ENCODE results near the gene STAP1.
A peak's percentile ranks its signal among the peaks of the same experiment; 100 is the strongest.
"Not testable (repeated sequence)": the region's sequence is repeated elsewhere in the genome, so short reads cannot be mapped to it uniquely, and the experiment has no call there.

The STAP1 gene, protein sequence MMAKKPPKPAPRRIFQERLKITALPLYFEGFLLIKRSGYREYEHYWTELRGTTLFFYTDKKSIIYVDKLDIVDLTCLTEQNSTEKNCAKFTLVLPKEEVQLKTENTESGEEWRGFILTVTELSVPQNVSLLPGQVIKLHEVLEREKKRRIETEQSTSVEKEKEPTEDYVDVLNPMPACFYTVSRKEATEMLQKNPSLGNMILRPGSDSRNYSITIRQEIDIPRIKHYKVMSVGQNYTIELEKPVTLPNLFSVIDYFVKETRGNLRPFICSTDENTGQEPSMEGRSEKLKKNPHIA

DNA sequence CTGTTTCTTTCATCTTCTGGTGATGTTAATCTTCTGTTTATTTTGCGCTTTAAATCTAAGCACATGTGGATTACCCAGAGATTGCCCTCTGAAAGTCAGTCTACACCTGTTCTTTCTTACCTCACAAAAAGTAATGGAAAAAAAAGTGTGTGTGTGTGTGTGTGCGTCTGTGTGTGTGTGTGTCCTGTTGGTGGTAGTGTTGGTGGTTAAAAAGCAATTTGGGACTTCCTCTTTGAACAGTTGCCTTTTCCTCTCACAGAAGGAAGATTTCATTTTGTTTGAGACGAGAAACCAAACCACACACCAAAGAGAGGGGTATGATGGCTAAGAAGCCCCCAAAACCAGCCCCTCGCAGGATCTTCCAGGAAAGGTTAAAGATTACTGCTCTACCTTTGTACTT, at the start of gene STAP1:
Gene STAP1, plus strand, starts transcription at position 235 of the 400 bp plus-strand sequence. Its CDS starts 83 bp downstream, at position 318.
- no peak for FAIRE-seq

DNA sequence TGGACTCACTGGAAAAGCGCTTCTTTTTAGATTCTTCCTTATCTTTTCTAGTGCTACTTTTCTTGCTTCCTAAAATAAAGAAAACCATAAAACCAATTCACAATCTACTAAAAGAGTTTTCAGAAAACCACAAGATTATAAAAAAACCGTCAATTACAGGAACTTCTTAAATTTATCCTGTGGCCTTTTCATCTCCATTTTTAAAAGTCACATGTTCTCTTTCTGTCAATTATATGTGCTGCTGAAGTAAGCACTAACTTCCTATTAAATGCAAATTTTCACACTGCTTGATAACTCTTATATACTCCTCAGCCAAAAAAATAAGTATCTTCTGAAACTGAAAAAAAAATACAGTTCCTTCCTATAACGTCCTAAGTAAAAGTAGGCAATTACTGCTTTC, 46.0 kb upstream of the STAP1 start:
- FAIRE-seq = no peak

DNA sequence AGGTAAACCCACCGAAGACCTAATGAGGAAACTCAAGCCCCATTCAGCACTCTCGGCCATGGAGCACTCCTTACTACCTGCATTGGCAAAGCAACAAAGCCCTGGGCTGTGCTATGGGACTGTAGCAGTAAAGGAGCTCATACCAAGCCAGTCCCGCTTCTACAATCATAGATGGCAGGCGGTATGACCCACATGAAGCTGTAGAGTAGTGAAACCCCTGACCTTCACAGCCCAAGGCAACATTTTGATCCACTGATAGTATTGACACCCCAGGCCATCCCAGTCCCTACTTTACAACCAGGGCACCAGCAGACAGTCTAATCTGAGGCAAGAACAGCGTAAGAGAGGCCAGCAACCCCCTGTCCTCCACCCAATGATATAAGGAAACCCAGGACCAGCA, 38.4 kb upstream of the STAP1 start:
- FAIRE-seq = no peak

DNA sequence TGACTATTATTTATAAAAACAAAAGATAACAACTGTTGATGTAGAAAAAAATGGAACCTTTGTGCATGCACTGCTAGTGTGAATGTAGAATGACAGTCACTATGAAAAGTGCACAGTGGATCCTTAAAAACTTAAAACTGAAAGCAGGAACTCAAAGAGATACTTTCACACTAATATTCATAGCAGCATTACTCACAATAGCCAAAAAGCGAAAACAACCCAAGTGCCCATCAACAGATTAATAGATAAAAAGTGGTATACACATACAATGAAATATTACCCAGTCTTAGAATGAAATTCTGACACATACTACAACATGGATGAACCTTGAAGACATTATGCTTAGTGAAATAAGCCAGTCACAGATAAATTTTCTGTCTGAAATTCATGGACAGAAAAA, 37.0 kb upstream of the STAP1 start:
- no peak for FAIRE-seq

DNA sequence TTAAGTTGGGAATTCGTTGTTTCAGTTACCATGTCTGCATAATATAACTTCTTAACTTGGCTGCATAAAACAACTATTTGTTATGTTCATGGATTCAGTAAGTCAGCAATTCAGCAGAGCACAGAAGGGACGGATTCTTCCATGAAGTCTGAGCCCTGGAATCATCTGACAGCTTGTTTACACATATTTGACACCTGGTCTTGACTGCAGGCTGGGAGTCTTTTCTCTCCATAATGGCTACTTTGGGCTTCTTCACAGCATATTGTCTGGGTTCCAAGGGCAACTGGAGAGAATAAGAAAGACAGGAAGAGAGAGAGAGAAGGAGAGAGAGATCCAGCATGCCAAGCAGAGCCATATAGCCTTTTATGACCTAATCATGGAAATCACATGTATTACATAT, 36.3 kb upstream of the STAP1 start:
- no peak for FAIRE-seq

DNA sequence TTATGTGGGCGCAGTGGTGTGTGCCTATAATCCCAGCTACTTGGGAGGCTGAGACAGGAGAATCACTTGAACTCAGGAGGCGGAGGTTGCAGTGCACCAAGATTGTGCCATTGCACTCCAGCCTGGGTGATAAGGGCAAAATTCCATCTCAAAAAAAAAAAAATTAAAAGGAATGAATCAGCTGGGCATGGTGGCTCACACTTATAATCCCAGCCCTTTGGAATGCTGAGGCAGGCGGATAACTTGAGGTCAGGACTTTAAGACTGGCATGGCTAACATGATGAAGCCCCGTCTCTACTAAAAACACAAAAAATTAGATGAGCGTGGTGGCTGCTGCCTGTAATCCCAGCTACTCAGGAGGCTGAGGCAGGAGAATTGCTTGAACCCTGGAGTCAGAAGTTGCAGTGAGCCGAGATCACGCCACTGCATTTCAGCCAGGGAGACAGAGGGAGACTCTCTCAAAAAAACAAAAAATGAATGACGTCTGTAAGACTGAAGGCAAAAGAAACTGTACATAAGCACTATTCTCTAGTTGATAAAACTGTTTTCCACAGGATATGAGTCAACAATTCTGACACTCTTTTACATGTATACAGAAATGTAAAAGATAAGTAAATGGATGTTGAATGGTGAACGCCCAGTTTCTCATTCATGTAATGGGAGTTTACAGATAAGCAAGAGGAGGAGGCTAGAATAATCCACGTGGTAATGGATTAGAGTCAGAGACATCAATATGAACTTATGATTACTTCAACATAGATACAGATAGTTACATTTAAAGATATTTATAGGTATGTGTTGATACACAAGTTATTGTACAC, 35.5 kb upstream of the STAP1 start:
- no peak for FAIRE-seq

DNA sequence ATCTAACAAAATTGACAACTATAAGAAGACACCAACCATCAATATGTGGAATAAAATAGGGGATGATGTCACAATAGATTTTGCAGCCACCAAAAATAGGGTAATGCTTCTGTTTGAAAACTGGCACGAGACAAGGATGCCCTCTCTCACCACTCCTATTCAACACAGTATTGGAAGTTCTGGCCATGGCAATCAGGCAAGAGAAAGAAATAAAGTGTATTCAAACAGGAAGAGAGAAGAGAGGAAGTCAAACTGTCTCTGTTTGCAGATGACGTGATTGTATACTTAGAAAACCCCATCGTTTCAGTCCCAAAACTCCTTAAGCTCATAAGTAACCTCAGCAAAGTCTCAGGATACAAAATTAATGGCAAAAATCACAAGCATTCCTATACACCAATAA, 34.4 kb upstream of the STAP1 start:
- not testable (repeated sequence) for FAIRE-seq

DNA sequence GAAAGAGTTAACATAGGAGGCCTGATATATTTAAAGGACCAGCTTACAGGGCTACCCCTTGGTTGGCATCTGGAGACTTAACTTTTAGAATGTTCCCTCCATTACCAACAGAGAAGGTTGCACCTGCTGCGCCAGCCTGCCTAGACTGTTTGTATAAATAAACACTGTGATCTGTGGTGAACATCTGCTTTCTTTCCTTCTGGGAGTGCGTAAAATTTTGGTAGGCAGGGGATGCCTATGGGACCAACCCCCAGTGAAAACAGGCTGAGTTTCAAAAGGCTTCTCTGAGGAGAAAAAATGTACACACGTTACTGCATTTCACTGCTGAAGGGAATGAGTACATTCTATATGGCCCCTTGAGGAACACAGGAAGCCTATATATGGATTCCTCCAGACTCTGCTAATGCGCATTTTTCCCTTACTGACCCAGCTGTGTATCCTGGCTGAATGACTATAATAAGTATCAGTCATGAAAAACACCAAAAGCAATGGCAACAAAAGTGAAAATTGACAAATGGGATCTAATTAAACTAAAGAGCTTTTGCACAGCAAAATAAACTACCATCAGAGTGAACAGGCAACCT, 27.1 kb upstream of the STAP1 start:
- FAIRE-seq = no peak

DNA sequence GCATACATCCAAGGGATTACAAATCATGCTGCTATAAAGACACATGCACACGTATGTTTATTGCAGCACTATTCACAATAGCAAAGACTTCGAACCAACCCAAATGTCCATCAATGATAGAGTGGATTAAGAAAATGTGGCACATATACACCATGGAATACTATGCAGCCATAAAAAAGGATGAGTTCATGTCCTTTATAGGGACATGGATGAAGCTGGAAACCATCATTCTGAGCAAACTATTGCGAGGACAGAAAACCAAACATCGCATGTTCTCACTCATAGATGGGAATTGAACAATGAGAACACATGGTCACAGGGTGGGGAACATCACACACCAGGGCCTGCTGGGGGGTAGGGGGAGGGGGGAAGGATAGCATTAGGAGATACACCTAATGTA, 26.1 kb upstream of the STAP1 start:
- FAIRE-seq = not testable (repeated sequence)

DNA sequence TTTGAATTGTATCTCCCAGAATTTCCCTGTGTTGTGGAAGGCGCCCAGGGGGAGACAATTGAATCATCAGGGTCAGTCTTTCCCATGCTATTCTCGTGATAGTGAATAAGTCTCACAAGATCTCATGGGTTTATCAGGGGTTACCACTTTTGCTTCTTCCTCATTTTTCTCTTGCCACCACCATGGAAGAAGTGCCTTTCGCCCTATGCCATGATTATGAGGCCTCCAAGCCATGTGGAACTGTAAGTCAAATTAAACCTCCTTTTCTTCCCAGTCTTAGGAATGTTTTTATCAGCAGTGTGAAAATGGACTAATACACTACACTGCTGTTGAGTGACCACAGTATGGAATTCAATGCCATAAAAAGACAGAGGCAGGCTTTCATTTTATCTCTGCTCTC, 25.4 kb upstream of the STAP1 start:
- no peak for FAIRE-seq

DNA sequence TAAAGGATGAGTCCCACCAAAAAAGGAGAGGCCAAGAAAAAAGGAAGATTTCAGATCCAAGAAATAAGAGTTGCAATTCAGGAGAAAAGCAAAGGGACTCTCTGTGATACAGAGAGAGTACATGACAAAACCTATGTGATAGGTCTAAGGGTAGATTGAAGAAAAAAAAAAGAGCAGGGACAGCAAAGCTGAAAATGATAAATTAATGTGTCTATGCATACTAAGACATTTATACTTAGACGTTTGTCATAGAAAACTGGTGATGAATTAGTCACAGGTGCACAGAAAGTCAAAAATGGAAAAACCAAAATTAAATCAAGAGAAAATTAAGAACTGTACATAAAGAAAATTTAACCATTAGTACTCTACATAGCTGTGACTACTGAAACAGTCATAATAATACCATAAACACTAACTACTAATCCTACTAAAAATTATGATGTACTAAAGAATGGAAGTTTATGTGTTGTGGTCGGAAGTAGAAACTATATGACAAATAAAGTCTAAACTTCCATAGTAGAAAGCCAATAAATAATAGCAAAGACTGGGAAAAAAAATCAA, 23.2 kb upstream of the STAP1 start:
- FAIRE-seq = no peak

DNA sequence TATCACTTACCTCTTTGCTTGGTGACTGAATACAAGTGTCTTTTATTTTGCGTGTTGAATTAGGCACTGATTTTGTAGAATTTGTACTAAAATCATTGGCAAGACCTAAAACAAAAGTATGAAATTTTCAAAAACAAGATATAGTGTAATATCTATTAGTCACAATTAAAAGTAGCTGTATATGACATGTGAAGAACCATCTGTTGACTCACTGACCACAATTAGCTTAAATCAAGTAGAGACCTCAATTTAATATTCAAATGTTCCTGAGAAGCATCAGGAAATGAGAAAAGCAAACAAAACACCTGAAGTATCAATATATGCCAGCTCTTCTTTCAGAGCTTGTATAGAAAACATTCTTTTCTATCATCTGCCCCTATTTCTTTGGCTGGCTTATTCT, 18.7 kb upstream of the STAP1 start:
- no peak for FAIRE-seq

DNA sequence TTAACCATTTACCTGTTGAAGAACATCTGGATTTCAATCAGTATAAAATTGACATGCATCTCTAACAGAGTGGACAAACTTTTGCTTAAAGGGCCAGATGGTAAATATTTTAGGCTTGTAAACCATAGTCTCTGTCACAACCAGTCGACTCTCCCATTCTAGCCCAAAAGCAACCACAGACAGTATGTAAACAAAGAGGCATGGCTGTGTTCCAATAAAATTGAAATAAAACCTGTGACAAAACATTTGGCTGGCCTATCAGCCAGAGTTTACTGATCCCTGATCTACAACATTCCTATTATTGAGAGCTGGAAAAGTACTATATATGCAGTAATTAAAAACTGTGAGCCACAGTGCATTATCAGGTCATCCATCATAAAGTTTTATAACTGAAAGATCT, 16.5 kb upstream of the STAP1 start:
- no peak for FAIRE-seq

DNA sequence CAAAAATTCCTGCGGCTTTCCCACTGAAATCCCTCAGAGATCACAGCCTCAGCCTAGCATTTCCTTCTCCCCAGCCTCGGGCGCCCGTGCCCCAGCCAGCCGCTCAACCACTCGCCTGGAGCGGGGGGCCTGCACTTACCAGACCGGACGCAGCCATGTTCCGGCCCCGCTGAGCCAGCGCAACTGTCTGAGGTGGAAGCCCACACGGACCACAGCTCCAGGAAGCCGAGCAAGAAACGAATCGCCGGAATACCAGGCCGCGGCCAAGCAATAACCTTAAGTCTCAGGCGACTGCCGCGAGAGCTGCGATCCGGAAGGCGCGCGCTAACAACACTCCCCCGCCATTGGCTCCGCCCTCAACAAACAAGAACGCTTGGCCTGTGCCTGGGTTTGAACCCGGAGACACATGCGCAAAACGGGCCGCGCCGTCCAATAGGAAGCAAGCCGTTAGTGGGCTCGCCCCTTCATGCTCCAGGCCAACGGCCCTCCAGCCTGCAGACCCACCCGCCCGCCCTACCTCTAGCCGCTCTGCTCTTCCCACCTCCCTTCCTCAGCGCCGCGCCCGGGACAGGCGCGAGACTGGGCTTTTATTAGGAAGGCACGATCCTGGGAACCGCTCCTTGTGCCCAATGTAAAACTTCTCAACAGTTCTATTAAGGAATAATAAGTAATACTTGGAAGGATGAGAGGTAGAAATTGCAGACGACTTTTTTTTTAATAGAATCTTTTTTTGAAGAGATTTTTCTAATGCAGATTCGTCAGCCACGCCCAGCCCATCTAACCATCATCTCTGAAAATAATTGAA, 13.1 kb upstream of the STAP1 start, which contains the start of gene CENPC:
Gene CENPC, minus strand, starts transcription at position 305 of the 805 bp plus-strand sequence. Its CDS starts 148 bp downstream, at position 157.
- peak; percentile 72 for FAIRE-seq

DNA sequence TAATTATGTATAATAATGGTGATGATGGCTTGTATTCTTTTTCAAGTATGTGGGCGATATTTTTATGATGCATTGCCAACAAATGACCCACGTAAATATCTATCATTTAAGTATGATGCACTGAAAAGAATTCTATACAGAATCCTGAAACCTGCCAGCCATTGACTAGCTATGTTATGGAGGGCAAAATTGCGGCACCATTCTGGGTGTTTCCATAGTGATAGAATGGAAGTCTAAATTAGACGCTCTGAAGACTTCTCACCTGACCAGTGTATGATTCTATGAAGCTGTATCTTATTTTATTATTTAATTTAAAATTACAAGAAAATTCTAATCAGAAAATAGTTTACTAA, 12.5 kb upstream of the STAP1 start:
- FAIRE-seq = no peak

DNA sequence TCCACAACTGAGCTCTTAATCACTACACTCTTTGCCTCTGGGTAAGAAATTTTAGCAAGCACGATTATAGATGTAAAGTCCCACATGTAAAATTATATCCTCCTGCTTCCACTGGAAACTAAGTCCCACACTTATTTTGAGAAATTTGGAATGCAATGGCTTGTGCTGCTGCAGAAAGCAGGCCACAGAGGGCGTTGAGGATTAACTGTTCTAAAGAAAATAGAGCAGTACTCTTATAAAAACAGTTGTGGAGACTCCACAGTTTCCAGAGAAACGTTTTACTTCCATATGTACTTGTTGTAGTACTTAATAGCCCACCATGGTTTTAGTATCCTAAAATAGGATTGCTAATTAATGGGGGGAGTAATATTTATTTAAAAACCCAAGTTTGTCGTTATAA, 11.6 kb upstream of the STAP1 start:
- FAIRE-seq = no peak

DNA sequence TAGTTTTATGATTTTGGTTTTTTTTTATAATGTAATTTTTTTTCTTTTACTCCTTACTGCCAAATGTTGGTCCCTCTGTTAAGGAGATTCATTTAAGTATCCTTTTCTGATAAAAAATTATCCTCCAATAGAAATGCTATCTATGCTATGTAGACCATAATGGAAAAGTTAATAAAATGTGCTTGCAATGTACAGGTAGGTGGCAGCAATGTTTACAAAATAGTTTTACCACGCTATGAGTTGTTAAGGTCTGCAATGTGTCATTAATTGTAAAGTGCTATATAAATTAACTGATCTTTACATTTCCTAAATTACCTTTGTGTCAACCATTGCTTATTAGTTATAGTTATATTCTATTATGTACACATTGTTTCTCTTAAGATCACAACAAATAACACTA, 9.4 kb upstream of the STAP1 start:
- FAIRE-seq = peak; percentile 60

DNA sequence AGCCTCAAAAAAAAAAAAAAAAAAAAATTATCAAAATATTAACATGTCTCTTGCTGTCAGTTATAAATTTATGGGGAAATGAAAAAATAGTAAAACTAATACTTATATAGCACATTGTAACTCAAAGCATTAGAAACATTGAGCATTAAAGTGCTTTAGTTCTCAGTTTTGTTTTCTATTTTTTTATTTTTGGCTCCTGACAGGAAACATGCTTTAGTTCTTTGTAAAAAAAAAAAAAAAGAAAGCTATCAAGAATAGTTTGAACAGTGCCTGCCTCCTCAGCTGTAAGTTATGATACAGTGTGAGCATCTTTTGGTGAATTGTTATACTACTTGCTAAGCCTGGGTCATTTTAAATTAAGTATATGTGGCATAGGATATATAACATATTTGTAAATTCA, 8.1 kb upstream of the STAP1 start:
- FAIRE-seq = no peak

DNA sequence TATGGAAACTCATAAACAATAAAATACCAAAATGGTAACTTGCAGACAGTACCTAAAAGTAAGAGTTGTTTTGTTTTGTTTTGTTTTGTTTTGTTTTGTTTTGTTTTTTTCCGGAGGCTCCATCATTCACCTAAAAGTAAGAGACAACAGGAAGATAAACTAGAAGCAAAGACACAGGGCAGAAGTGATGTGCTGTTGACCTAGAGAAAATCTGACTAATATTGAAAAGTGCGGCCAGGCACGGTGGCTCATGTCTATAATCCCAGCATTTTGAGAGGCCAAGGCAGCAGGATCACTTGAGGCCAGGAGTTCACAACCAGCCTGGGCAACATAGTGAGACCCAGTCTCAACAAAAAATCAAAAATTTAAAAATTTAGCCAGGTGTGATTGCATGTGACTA, 7.7 kb upstream of the STAP1 start:
- no peak for FAIRE-seq

DNA sequence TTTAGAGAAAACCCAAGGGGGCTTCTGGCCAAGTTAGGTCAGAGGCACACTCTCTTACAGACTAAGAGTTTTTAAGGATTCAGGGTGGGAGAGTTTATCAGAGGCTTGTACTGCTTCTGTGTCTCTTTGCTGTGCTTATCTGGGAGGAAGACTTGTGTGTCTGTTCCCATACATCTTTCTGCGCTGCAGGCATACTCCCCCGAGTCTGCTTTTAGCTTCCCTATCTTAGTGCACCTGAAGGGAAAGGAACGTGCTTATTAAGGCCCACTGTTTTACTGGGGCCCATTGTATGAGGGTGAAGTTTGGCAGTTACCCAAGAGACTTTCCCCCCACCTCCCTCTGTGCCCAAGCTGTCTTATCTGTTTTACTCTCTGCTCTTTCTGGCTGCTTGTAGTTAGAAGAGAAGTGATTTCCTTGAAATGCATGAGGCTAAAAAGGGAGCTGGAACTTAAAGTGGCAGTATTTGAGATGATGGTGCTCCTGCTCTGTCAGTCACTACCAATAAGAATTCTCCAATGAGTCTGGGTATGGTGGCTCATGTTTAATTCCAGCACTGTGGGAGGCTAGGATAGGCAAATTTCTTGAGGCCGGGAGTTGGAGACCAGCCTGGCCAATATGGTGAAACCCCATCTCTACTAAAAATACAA, 6.3 kb upstream of the STAP1 start:
- FAIRE-seq = not testable (repeated sequence)

DNA sequence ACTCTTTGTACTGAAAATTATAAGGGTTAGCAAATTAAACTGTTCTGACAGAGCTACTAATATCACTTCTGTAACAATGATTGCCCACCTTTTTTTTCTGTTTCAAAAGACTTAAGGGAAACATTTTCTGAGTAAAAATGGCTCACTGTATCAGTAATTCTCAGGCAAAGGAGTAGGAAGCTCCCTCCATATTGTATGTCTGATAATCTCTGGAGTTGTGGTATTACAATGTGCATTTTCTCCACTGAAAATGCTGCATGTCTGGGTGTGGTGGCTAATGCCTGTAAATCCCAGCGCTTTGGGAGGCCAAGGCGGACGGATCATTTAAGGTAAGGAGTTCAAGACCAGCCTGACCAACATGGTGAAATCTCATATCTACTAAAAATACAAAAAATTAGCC, 4.4 kb upstream of the STAP1 start:
- FAIRE-seq = no peak

DNA sequence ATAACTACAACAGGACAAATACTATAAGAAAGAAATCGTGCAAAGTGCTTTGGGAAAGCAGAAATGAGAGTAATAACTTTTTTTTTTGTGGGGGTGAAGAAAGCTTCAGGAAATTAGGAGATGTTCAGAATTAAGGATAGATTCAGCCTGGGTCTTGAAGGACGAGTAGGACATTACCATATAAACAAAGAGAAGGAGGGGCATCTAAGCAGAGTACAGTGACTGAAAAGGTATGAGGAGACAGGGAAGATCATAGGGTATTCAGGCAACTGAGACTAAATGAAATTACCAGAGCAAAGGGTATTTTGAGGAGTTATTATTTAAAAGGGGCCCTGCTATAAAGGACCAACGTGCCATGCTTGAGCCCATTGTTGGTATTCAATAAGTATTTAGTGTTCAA, 3.1 kb upstream of the STAP1 start:
- no peak for FAIRE-seq

Measured in endometrium (tissue), 2 donors.